Astrocyte (in vitro differentiated cells and primary cell): ENCODE measurements around the gene C10orf53. TPM values are rescaled to one million over a fixed set of nuclear protein-coding genes. Genes with fewer than 3 reads are reported as not detected.

Experiments used
- DNase-seq: peaks from one replicate; pipeline ENCODE4 v3.0.0-alpha.2; 2010; ENCODE audit warnings: low read depth
- FAIRE-seq: peaks from 2 replicates; lab custom pipeline; 2011; peaks lifted over from hg19 to GRCh38; lab: Jason Lieb, UNC
- H2AFZ ChIP-seq: 2 replicates; pipeline ENCODE4 v1.6.0; 2012; ENCODE audit warnings: low read depth, low read length, inconsistent platforms
- H3K27ac ChIP-seq: 2 replicates; pipeline ENCODE4 v1.5.1; 2011; ENCODE audit warnings: low read depth, low read length, inconsistent platforms
- H3K27me3 ChIP-seq: 2 replicates; pipeline ENCODE4 v1.6.0; 2011; ENCODE audit warnings: low read length, inconsistent platforms; ENCODE audit not compliant: insufficient read depth
- H3K36me3 ChIP-seq: 2 replicates; pipeline ENCODE4 v1.5.1; 2011; ENCODE audit warnings: low read length, inconsistent platforms; ENCODE audit not compliant: insufficient read depth
- H3K4me1 ChIP-seq: 2 replicates; pipeline ENCODE4 v1.5.1; 2011; ENCODE audit warnings: low read length, inconsistent platforms; ENCODE audit not compliant: insufficient read depth
- H3K4me2 ChIP-seq: 2 replicates; pipeline ENCODE4 v1.6.0; 2012; ENCODE audit warnings: low read length, inconsistent platforms
- H3K4me3 ChIP-seq: 2 replicates; pipeline ENCODE4 v1.5.1; 2011; ENCODE audit warnings: low read depth, mild to moderate bottlenecking, low read length, inconsistent platforms; ENCODE audit not compliant: insufficient read depth
- H3K79me2 ChIP-seq: 2 replicates; pipeline ENCODE4 v1.6.0; 2012; ENCODE audit warnings: mild to moderate bottlenecking, low read length, inconsistent platforms; ENCODE audit not compliant: insufficient read depth
- H3K9ac ChIP-seq: 2 replicates; pipeline ENCODE4 v1.6.0; 2012; ENCODE audit warnings: mild to moderate bottlenecking, low read length, inconsistent platforms
- H3K9me3 ChIP-seq: 2 replicates; pipeline ENCODE4 v1.5.1; 2012; ENCODE audit warnings: low read depth, mild to moderate bottlenecking, low read length, inconsistent platforms; ENCODE audit not compliant: insufficient read depth
- H4K20me1 ChIP-seq: 2 replicates; pipeline ENCODE4 v1.6.0; 2012; ENCODE audit warnings: low read length, inconsistent platforms; ENCODE audit not compliant: insufficient read depth
- H3K27ac Mint-ChIP-seq: one replicate; pipeline ENCODE4 v1.8.0; 2021; ENCODE audit warnings: mild to moderate bottlenecking, mixed read lengths; ENCODE audit not compliant: unreplicated experiment
- H3K27me3 Mint-ChIP-seq: one replicate; pipeline ENCODE4 v1.8.0; 2021; ENCODE audit warnings: low read depth, mixed read lengths; ENCODE audit not compliant: unreplicated experiment
- H3K36me3 Mint-ChIP-seq: one replicate; pipeline ENCODE4 v1.8.0; 2021; ENCODE audit warnings: low read depth, mixed read lengths; ENCODE audit not compliant: unreplicated experiment
- H3K4me1 Mint-ChIP-seq: one replicate; pipeline ENCODE4 v1.8.0; 2021; ENCODE audit warnings: low read depth, mixed read lengths; ENCODE audit not compliant: unreplicated experiment
- H3K4me3 Mint-ChIP-seq: one replicate; pipeline ENCODE4 v1.8.0; 2021; ENCODE audit warnings: mild to moderate bottlenecking, moderate library complexity, mixed read lengths; ENCODE audit not compliant: unreplicated experiment
- H3K9me3 Mint-ChIP-seq: one replicate; pipeline ENCODE4 v1.8.0; 2021; ENCODE audit warnings: mild to moderate bottlenecking, mixed read lengths; ENCODE audit not compliant: unreplicated experiment
- CTCF ChIP-seq: IDR thresholded peaks from 2 replicates; pipeline ENCODE4 v1.5.1; 2011; ENCODE audit warnings: low read depth, mild to moderate bottlenecking, inconsistent platforms, low read length, moderate library complexity; ENCODE audit not compliant: insufficient read depth
- EZH2 ChIP-seq: IDR thresholded peaks from 2 replicates; pipeline ENCODE4 v1.6.1; 2012; ENCODE audit warnings: mild to moderate bottlenecking, low read length, inconsistent platforms; ENCODE audit not compliant: insufficient read depth
- total RNA-seq: library from RNA; stranded (reverse); gene quantifications from 2 replicates; pipeline ENCODE4 v1.2.1, GENCODE V29; 2021

The C10orf53 gene
- total RNA-seq, 1 donor from 2014 or later, result not detected

DNA sequence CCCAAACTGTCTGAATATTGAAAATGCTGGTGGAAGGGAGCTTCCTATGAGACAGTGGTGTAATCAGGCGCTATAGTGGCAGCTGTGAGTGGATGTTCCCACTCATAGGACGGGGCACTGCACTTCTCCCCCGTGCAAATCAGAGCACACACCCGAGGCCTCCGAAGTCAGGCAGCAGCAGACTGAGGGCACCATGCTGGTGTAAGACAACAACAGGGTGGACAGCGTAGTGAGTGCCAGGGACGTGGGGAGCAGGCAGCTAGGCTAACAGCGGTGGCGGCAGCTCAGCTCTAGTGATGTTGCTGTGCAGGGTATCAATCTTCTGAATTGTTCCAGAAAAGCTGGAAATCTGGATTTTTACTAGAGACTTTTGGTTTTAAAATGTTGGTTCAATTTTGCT lies 19.2 kb downstream of the C10orf53 start:
- TF ChIP-seq EZH2 (no peak), CTCF (no peak)
- Histone ChIP-seq H3K9ac (no peak overlapping the region), H3K9me3 (peaks cover 5% of the 10 kb centered on the region), H3K4me3 (no peak overlapping the region), H4K20me1 (no peaks in the 10 kb centered on the region), H3K4me1 (no peaks in the 10 kb centered on the region), H3K79me2 (no peaks in the 10 kb centered on the region), H3K36me3 (no peaks in the 10 kb centered on the region), H2AFZ (no peak overlapping the region), H3K27ac (no peak overlapping the region), H3K27me3 (peaks cover 2% of the 10 kb centered on the region), H3K4me2 (no peak overlapping the region)
- Mint-ChIP-seq H3K27ac (no peak overlapping the region), H3K27me3 (peaks cover 57% of the 10 kb centered on the region), H3K36me3 (no peaks in the 10 kb centered on the region), H3K4me3 (no peak overlapping the region), H3K9me3 (no peaks in the 10 kb centered on the region), H3K4me1 (no peaks in the 10 kb centered on the region)
- FAIRE-seq, result no peak
- DNase-seq, result no peak

DNA sequence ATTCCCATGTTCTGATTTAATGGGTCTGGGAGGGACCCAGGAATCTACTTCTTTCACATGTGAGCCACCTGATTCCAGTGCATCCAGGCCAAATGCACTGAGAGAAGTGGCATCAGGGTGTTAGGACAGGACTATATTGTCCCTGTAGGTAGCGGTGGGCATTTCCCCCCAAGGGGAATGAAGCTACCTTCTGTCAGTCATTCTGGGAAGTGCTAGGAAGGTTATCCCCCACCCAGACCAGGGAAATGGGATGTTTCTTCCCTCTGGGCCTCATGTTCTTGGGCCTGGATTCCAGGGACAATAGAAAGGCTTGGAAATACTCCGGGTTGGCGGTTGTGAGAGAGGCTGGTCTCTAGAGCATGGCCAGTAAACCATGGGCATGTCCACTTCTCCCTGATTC lies 20.8 kb downstream of the C10orf53 start:
- Histone ChIP-seq H3K9me3 (peaks cover 5% of the 10 kb centered on the region), H3K4me1 (no peaks in the 10 kb centered on the region), H3K4me3 (no peak overlapping the region), H2AFZ (no peak overlapping the region), H3K27me3 (no peaks in the 10 kb centered on the region), H3K4me2 (no peak overlapping the region), H4K20me1 (no peaks in the 10 kb centered on the region), H3K36me3 (no peaks in the 10 kb centered on the region), H3K79me2 (no peaks in the 10 kb centered on the region), H3K9ac (no peak overlapping the region), H3K27ac (no peak overlapping the region)
- Mint-ChIP-seq H3K27me3 (peaks cover 44% of the 10 kb centered on the region), H3K9me3 (peaks cover 2% of the 10 kb centered on the region), H3K27ac (no peak overlapping the region), H3K4me3 (no peak overlapping the region), H3K36me3 (no peaks in the 10 kb centered on the region), H3K4me1 (no peaks in the 10 kb centered on the region)
- DNase-seq (no peak), FAIRE-seq (no peak)
- TF ChIP-seq EZH2, result no peak
- no peak for TF ChIP-seq CTCF

- no peak for TF ChIP-seq CTCF
- TF ChIP-seq EZH2, result no peak
- Histone ChIP-seq H3K9ac (no peak overlapping the region), H3K4me3 (no peak overlapping the region), H2AFZ (no peak overlapping the region), H3K27me3 (no peaks in the 10 kb centered on the region), H3K9me3 (peaks cover 5% of the 10 kb centered on the region), H3K27ac (no peak overlapping the region), H3K36me3 (no peaks in the 10 kb centered on the region), H3K79me2 (no peaks in the 10 kb centered on the region), H3K4me2 (no peak overlapping the region), H3K4me1 (no peaks in the 10 kb centered on the region), H4K20me1 (no peaks in the 10 kb centered on the region)
- no peaks in the 10 kb centered on the region for H3K36me3 Mint-ChIP-seq
- peaks cover 2% of the 10 kb centered on the region for H3K9me3 Mint-ChIP-seq
- DNase-seq (no peak), FAIRE-seq (no peak)
- peaks cover 43% of the 10 kb centered on the region for H3K27me3 Mint-ChIP-seq
- H3K4me1 Mint-ChIP-seq, result no peaks in the 10 kb centered on the region
- no peak overlapping the region for H3K4me3 Mint-ChIP-seq
- H3K27ac Mint-ChIP-seq, result no peak overlapping the region
Observed at GRCh38 chr10:49700997-49701396, 21.5 kb downstream of the C10orf53 start.
